OCI-LY7 (cell line): Measurements from ENCODE around the gene MEGF6. TPM values are rescaled to one million over a fixed set of nuclear protein-coding genes. Genes with fewer than 3 reads are reported as not detected.

Experiments used
- BruUV-seq: library from RNA; stranded (reverse); fragments of 400-500 nt; replicated peaks from 2 replicates; lab custom pipeline; 2021; lab: Mats Ljungman, UMichigan
- CTCF ChIA-PET: fragments of 300-600 bp; sonication (Branson Sonifier 250); formaldehyde crosslinking; loops from one replicate; lab custom pipeline; 2022; ENCODE audit warnings: antibody characterized with exemption; ENCODE audit not compliant: unreplicated experiment; lab: Charles Lee
- POLR2A ChIA-PET: fragments of 300-600 bp; sonication (Branson Sonifier 250); formaldehyde crosslinking; loops from one replicate; lab custom pipeline; 2022; ENCODE audit warnings: antibody characterized with exemption; lab: Charles Lee
- DNase-seq: peaks from one replicate; pipeline ENCODE4 v3.0.0-alpha.2; 2015; ENCODE audit warnings: low spot score
- H2AFZ ChIP-seq: fragments of 200-600 bp; sonication (generic), shearing (Covaris generic); 2 replicates; pipeline ENCODE4 v1.6.1; 2014; ENCODE audit warnings: mild to moderate bottlenecking, antibody characterized with exemption, low read length, moderate library complexity
- H3K27ac ChIP-seq: fragments of 200-600 bp; sonication (generic); 2 replicates; pipeline ENCODE4 v1.5.1; 2014; ENCODE audit warnings: mixed run types, low read depth, mild to moderate bottlenecking, moderate library complexity, low read length, inconsistent platforms; ENCODE audit not compliant: poor library complexity, severe bottlenecking
- H3K36me3 ChIP-seq: fragments of 200-600 bp; sonication (generic); 2 replicates; pipeline ENCODE4 v1.6.1; 2014; ENCODE audit warnings: mild to moderate bottlenecking, antibody characterized with exemption, low read length, moderate library complexity, mixed read lengths; ENCODE audit not compliant: insufficient read depth
- H3K4me1 ChIP-seq: fragments of 200-600 bp; sonication (generic); 2 replicates; pipeline ENCODE4 v1.5.1; 2014; ENCODE audit warnings: mild to moderate bottlenecking, low read length; ENCODE audit not compliant: insufficient read depth, poor library complexity, severe bottlenecking
- H3K4me2 ChIP-seq: fragments of 200-600 bp; sonication (generic); 2 replicates; pipeline ENCODE4 v1.6.1; 2014; ENCODE audit warnings: mild to moderate bottlenecking, low read length
- H3K4me3 ChIP-seq: fragments of 200-600 bp; sonication (generic); 2 replicates; pipeline ENCODE4 v1.5.1; 2014; ENCODE audit warnings: mild to moderate bottlenecking, low read depth, low read length; ENCODE audit not compliant: poor library complexity, severe bottlenecking
- H3K79me2 ChIP-seq: fragments of 200-600 bp; sonication (generic); 2 replicates; pipeline ENCODE4 v1.6.1; 2016; ENCODE audit warnings: low read depth, mild to moderate bottlenecking, low read length, moderate library complexity, mixed read lengths; ENCODE audit not compliant: insufficient read depth
- H3K9me2 ChIP-seq: fragments of 200-600 bp; sonication (generic); 2 replicates; pipeline ENCODE4 v1.6.1; 2016; ENCODE audit warnings: mild to moderate bottlenecking, low read length, mixed read lengths; ENCODE audit not compliant: insufficient read depth
- H3K9me3 ChIP-seq: fragments of 200-600 bp; sonication (generic); 2 replicates; pipeline ENCODE4 v1.6.1; 2014; ENCODE audit warnings: mild to moderate bottlenecking, mixed run types, low read length, mixed read lengths
- H4K20me1 ChIP-seq: fragments of 200-600 bp; sonication (generic); 2 replicates; pipeline ENCODE4 v1.6.1; 2014; ENCODE audit warnings: mild to moderate bottlenecking, antibody characterized with exemption, low read length, moderate library complexity, mixed read lengths; ENCODE audit not compliant: insufficient read depth
- EZH2phosphoT487 ChIP-seq: fragments of 200-600 bp; sonication (generic); IDR thresholded peaks from 2 replicates; pipeline ENCODE4 v1.6.1; 2018; ENCODE audit warnings: low read depth, borderline replicate concordance, mild to moderate bottlenecking, mixed run types, antibody characterized with exemption, low read length, moderate library complexity, mixed read lengths
- intact Hi-C: fragments of 100-400 bp; cut with micrococcal nuclease; formaldehyde crosslinking; loops from one replicate; pipeline ENCODE4 v1.10.0; 2022; ENCODE audit not compliant: unreplicated experiment
- total RNA-seq, 2 experiments: library from RNA; depleted of rRNA in 1 of 2; stranded (reverse); fragments of >200 nt in 1 of 2; shearing (Covaris generic) in 1 of 2; gene quantifications; 2 replicates each; pipeline ENCODE4 v1.2.3, GENCODE V29; 2014 to 2022
- TF ChIP-seq, protein P1 (sequence below): fragments of 200-600 bp; sonication (generic); conservative IDR thresholded peaks from 2 replicates; pipeline ENCODE4 v1.5.1; 2014; ENCODE audit warnings: mild to moderate bottlenecking, antibody characterized with exemption, low read length, moderate library complexity, mixed read lengths

Gene MEGF6
- total RNA-seq, 2 experiments from 2014 or later, result 0.15 to 0.32 TPM

DNA sequence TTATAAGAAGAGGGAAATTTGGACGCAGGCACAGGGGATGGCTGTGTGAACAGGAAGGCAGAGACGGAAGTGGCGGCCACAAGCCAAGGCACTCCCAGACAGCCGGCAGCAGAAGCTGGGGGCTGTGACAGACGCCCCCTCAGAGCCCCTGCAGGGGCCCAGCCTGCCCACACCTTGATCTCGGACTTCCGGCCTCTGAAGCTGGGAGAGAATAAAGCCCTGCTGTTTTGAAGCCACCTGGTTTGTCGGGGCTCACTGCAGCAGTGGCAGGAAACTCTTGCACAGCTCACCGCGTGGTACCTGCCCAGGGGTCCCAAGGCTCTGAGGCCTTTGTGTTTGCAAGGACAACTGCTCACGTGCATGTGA, 13.7 kb downstream of the MEGF6 start:
- Histone ChIP-seq H3K4me2 (peak overlapping the region; percentile 57), H3K79me2 (no peaks in the 10 kb centered on the region), H3K36me3 (no peaks in the 10 kb centered on the region), H2AFZ (peak overlapping the region; percentile 48), H3K9me2 (no peaks in the 10 kb centered on the region), H3K4me1 (peaks cover 29% of the 10 kb centered on the region), H3K4me3 (peak overlapping the region; percentile 16), H3K9me3 (no peaks in the 10 kb centered on the region), H4K20me1 (no peaks in the 10 kb centered on the region), H3K27ac (peak overlapping the region; percentile 52)
- no peak for TF ChIP-seq EZH2phosphoT487
- TF ChIP-seq, protein P1, sequence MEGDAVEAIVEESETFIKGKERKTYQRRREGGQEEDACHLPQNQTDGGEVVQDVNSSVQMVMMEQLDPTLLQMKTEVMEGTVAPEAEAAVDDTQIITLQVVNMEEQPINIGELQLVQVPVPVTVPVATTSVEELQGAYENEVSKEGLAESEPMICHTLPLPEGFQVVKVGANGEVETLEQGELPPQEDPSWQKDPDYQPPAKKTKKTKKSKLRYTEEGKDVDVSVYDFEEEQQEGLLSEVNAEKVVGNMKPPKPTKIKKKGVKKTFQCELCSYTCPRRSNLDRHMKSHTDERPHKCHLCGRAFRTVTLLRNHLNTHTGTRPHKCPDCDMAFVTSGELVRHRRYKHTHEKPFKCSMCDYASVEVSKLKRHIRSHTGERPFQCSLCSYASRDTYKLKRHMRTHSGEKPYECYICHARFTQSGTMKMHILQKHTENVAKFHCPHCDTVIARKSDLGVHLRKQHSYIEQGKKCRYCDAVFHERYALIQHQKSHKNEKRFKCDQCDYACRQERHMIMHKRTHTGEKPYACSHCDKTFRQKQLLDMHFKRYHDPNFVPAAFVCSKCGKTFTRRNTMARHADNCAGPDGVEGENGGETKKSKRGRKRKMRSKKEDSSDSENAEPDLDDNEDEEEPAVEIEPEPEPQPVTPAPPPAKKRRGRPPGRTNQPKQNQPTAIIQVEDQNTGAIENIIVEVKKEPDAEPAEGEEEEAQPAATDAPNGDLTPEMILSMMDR, result no peak
- CTCF ChIA-PET, result no interaction called here
- DNase-seq, result peak; percentile 75
- no TSS peak for BruUV-seq
- POLR2A ChIA-PET, result no interaction called here
- intact Hi-C loops, result no loop called here

DNA sequence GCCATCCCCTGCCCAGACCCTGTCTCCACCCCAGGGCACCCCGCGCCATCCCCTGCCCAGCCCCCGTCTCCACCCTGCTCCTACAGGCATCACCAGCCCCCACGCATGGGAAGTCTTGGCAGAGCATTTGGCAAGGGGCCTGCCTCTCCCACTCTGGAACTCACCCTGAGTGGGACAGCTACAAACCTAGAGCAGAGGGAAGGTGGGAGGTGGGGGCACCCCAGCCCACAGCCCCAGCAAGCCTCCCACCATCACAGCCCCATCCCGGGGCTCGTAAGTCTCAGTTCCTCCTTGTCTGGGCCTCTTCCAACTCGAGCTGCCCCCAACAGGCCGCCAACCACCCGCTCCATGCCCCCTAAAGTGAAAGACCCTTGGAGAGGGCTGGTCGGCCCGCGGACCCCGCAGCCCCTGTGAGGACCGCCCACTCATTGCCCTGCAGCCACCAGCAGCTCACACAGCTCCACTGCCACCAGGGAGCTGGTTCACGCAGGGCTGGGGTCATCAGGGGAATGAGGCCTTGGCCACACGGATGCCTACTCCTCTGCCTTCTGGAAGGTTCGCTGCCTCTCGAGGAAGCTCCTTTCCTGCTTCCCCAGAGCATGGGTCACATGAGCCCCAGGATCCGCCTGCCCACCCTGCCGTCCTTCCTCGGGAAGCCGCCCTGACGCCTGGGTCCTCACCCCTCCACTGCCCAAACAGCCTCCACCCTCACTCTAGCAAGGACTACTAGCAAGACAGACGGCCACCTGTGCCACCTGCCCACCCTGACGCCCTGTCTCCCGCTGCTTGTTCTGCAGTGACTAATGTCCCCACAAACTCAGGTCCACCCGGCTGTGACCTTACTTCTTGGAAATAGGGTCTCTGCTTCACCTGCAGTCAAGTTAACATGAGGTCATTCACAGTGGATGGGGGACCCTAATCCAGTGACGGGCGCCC, 14.4 kb downstream of the MEGF6 start:
- H3K4me3 ChIP-seq, result no peak overlapping the region
- H3K79me2 ChIP-seq, result no peaks in the 10 kb centered on the region
- H4K20me1 ChIP-seq, result no peaks in the 10 kb centered on the region

More for the DNA sequence above, 14.4 kb downstream of the MEGF6 start:
- CTCF ChIA-PET, result no interaction called here
- TF ChIP-seq, protein P1, result no peak
- TF ChIP-seq EZH2phosphoT487, result no peak
- Histone ChIP-seq H3K4me2 (peak overlapping the region; percentile 57), H3K9me3 (no peaks in the 10 kb centered on the region), H3K27ac (peak overlapping the region; percentile 52), H3K36me3 (no peaks in the 10 kb centered on the region), H2AFZ (peak overlapping the region; percentile 48), H3K9me2 (no peaks in the 10 kb centered on the region), H3K4me1 (peaks cover 29% of the 10 kb centered on the region)
- DNase-seq, result no peak
- intact Hi-C loops, result no loop called here
- no TSS peak for BruUV-seq
- POLR2A ChIA-PET, result no interaction called here
